Measurements from ENCODE around the gene FAM217A. TPM values are rescaled to one million over a fixed set of nuclear protein-coding genes. Genes with fewer than 3 reads are reported as not detected.

FAM217A gene, protein sequence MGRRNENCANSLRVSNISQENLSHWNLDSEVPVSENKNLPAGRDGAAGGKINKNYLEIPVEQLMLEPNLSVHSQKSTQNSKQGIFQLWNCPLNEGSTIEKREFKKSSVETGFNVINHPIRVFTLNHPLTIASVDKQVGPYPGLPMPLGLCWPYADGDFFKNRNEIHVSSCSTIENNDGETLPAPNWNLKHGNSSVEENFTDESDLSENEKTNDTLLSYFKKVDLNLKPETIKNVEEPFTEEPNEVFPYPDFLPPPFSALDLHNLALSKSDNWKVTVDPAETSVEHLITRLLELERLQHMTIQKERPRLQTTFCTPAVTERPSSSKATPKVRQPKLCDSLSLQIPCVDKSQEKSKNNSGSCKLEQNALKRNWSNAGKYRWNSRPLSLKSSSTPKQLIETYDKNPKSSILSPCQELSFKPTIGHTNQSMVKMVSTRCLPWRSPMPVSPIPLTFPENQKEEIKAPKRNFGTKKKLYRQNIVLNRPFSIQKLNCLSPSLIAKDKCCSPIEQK
- total RNA-seq = not detected in 2 replicates

GRCh38 chr6:4078691-4079471 lies at the start of gene FAM217A:
FAM217A (minus strand) TSS chr6:4079137; CDS start chr6:4077414, 1,723 bp downstream.

Other genes starting within 250 kb of the FAM217A start
- gene FAM50B, start 229.8 kb downstream of the FAM217A start, total RNA-seq = 3.3 and 5.6 TPM in 2 replicates
- gene ECI2, start 56.4 kb upstream of the FAM217A start, total RNA-seq = 39.0 and 44.2 TPM in 2 replicates

Data from airway epithelial cell (primary cell).